Endothelial cell of umbilical vein (primary cell): ENCODE measurements around the gene FAM222A. TPM values are rescaled to one million over a fixed set of nuclear protein-coding genes. Genes with fewer than 3 reads are reported as not detected.

Experiments
- BruUV-seq: library from RNA; stranded (reverse); fragments of 400-500 nt; replicated peaks from 2 replicates; lab custom pipeline; 2021; lab: Mats Ljungman, UMichigan
- CTCF ChIA-PET: fragments of 300-600, 350-600 bp; sonication (Branson Sonifier 250); formaldehyde crosslinking; loops from one replicate; lab custom pipeline; 2021; ENCODE audit warnings: antibody characterized with exemption, inconsistent platforms; lab: Charles Lee
- POLR2A ChIA-PET: fragments of 300-600, 350-600 bp; sonication (Branson Sonifier 250); formaldehyde crosslinking; loops from one replicate; lab custom pipeline; 2021; ENCODE audit warnings: antibody characterized with exemption, inconsistent platforms; lab: Charles Lee
- DNase-seq: peaks from one replicate; pipeline ENCODE4 v3.0.0-alpha.2; 2011; ENCODE audit warnings: low read depth, low spot score
- FAIRE-seq: peaks from 2 replicates; lab custom pipeline; 2011; peaks lifted over from hg19 to GRCh38; lab: Jason Lieb, UNC
- H2AFZ ChIP-seq: 2 replicates; pipeline ENCODE4 v1.6.0; 2012; ENCODE audit warnings: low read depth, low read length, control low read depth, inconsistent platforms
- H3K27ac ChIP-seq: 2 replicates; pipeline ENCODE4 v1.5.1; 2011; ENCODE audit warnings: low read depth, mild to moderate bottlenecking, control low read depth, low read length, moderate library complexity; ENCODE audit not compliant: insufficient read depth
- H3K27me3 ChIP-seq, 2 experiments: 2 replicates each; pipeline versions ENCODE4 v1.6.0 to v1.6.1; 2011; ENCODE audit warnings: low read length in 2 of 2, mixed read lengths in 1 of 2; ENCODE audit not compliant: control insufficient read depth in 2 of 2, insufficient read depth in 2 of 2
- H3K36me3 ChIP-seq, 2 experiments: 2 replicates in 1 of 2; 3 replicates in 1 of 2; pipeline ENCODE4 v1.5.1; 2011; ENCODE audit warnings: low read length in 2 of 2, mild to moderate bottlenecking in 1 of 2, moderate library complexity in 1 of 2; ENCODE audit not compliant: control insufficient read depth in 2 of 2, insufficient read depth in 2 of 2; ENCODE audit errors: extremely low read depth in 1 of 2
- H3K4me1 ChIP-seq: 3 replicates; pipeline ENCODE4 v1.5.1; 2011; ENCODE audit warnings: mild to moderate bottlenecking, low read length; ENCODE audit not compliant: control insufficient read depth, insufficient read depth; ENCODE audit errors: extremely low read depth
- H3K4me2 ChIP-seq: 2 replicates; pipeline ENCODE4 v1.6.1; 2011; ENCODE audit warnings: low read length, control low read depth, mixed read lengths; ENCODE audit not compliant: insufficient read depth
- H3K4me3 ChIP-seq, 3 experiments: fragments of 200-600 bp in 1 of 3; sonication (generic), shearing (Covaris generic) in 1 of 3; replicated peaks in 1 of 3; 2 replicates each; pipeline ENCODE4 v1.5.1; 2011 to 2016; ENCODE audit warnings: control low read depth in 3 of 3, low read length in 3 of 3, mild to moderate bottlenecking in 2 of 3, inconsistent platforms in 1 of 3, low read depth in 1 of 3, moderate library complexity in 1 of 3; ENCODE audit not compliant: insufficient read depth in 1 of 3
- H3K79me2 ChIP-seq: 2 replicates; pipeline ENCODE4 v1.6.0; 2012; ENCODE audit warnings: low read length, inconsistent platforms; ENCODE audit not compliant: control insufficient read depth, insufficient read depth
- H3K9ac ChIP-seq: replicated peaks from 2 replicates; pipeline ENCODE3; 2011; ENCODE audit warnings: low read length, control low read depth; ENCODE audit not compliant: insufficient read depth; ENCODE audit errors: extremely low read depth
- H3K9me1 ChIP-seq: replicated peaks from 3 replicates; pipeline ENCODE4 v1.6.0; 2011; ENCODE audit warnings: mild to moderate bottlenecking, low read length; ENCODE audit not compliant: control insufficient read depth, insufficient read depth; ENCODE audit errors: extremely low read depth
- H3K9me3 ChIP-seq: replicated peaks from 2 replicates; pipeline ENCODE4 v1.5.1; 2012; ENCODE audit warnings: low read length, inconsistent platforms; ENCODE audit not compliant: control insufficient read depth, insufficient read depth
- H4K20me1 ChIP-seq: replicated peaks from 2 replicates; pipeline ENCODE3; 2011; ENCODE audit warnings: mild to moderate bottlenecking, low read length; ENCODE audit not compliant: control insufficient read depth, insufficient read depth; ENCODE audit errors: extremely low read depth
- CTCF ChIP-seq, 2 donors: IDR thresholded peaks; 1 replicate in 1 of 2; 2 replicates in 1 of 2; pipeline ENCODE4 v1.5.1; 2011; ENCODE audit warnings: low read length in 2 of 2, mild to moderate bottlenecking in 2 of 2, moderate library complexity in 2 of 2, control low read depth in 1 of 2, inconsistent platforms in 1 of 2, low read depth in 1 of 2; ENCODE audit not compliant: insufficient read depth in 1 of 2; ENCODE audit errors: extremely low read depth in 1 of 2
- EZH2 ChIP-seq: IDR thresholded peaks from 2 replicates; pipeline ENCODE4 v1.6.1; 2012; ENCODE audit warnings: borderline replicate concordance, low read depth, mild to moderate bottlenecking, moderate library complexity, low read length, inconsistent platforms; ENCODE audit not compliant: severe bottlenecking
- FOS ChIP-seq: IDR thresholded peaks from 2 replicates; pipeline ENCODE4 v1.6.1; 2011; ENCODE audit warnings: mild to moderate bottlenecking, low read length, moderate library complexity, borderline replicate concordance; ENCODE audit not compliant: insufficient read depth
- GATA2 ChIP-seq: IDR thresholded peaks from 2 replicates; pipeline ENCODE4 v1.7.0; 2011; ENCODE audit warnings: low read depth, mild to moderate bottlenecking, moderate library complexity, mixed read lengths, low read length; ENCODE audit not compliant: insufficient read length, insufficient read depth
- JUN ChIP-seq: IDR thresholded peaks from 2 replicates; pipeline ENCODE4 v1.6.1; 2011; ENCODE audit warnings: borderline replicate concordance, low read depth; ENCODE audit not compliant: insufficient read length, insufficient read depth
- MAX ChIP-seq: IDR thresholded peaks from 2 replicates; pipeline ENCODE4 v1.6.1; 2011; ENCODE audit not compliant: insufficient read depth, insufficient read length
- POLR2A ChIP-seq: IDR thresholded peaks from 2 replicates; pipeline ENCODE4 v1.6.1; 2012; ENCODE audit warnings: low read depth, mild to moderate bottlenecking, control low read depth, low read length
- POLR2AphosphoS5 ChIP-seq: IDR thresholded peaks from 2 replicates; pipeline ENCODE4 v1.6.1; 2012; ENCODE audit warnings: low read depth, mild to moderate bottlenecking, control low read depth, low read length, moderate library complexity; ENCODE audit not compliant: insufficient read depth
- dilution Hi-C: fragments of 300-500 bp; cut with MboI; formaldehyde crosslinking; loops from one replicate; pipeline ENCODE4 v1.15.0; 2019; ENCODE audit warnings: low sequenced_read_pairs; ENCODE audit not compliant: extremely low pct_ligation_motif_present
- intact Hi-C: fragments of 100-400 bp; cut with micrococcal nuclease; formaldehyde crosslinking; loops from one replicate; pipeline ENCODE4 v1.10.0; 2022
- polyA plus RNA-seq, 4 experiments: library from polyadenylated mRNA; depleted of rRNA in 3 of 4; stranded (reverse) in 3 of 4; unstranded in 1 of 4; fragments of >200 nt; gene quantifications; 2 replicates each; pipeline versions ENCODE4 v1.2.1 to v1.2.3, GENCODE V29; 2011 to 2012; ENCODE audit warnings: missing spikeins in 1 of 4
- total RNA-seq: library from RNA; stranded (reverse); gene quantifications from 2 replicates; pipeline ENCODE4 v1.2.3, GENCODE V29; 2021

The FAM222A gene
- total and polyA plus RNA-seq, 2 donors (not counting 3 experiments of a cell fraction or from before 2014, with no cell fraction given), result 0.62 to 1.7 TPM

- Histone ChIP-seq H2AFZ (no peak overlapping the region), H3K4me1 (no peaks in the 10 kb centered on the region), H3K4me2 (no peak overlapping the region), H3K27ac (no peak overlapping the region), H3K9me1 (no peaks in the 10 kb centered on the region), H3K9me3 (no peaks in the 10 kb centered on the region), H3K4me3 (no peak overlapping the region), H3K27me3 (peaks cover 14 to 16% of the 10 kb centered on the region in 2 experiments), H3K79me2 (no peaks in the 10 kb centered on the region), H4K20me1 (no peaks in the 10 kb centered on the region), H3K36me3 (no peaks in the 10 kb centered on the region), H3K9ac (no peak overlapping the region)
- dilution Hi-C loops (no loop called here), intact Hi-C loops (no loop called here)
- DNase-seq (no peak), FAIRE-seq (no peak)
- TF ChIP-seq JUN (no peak), POLR2AphosphoS5 (no peak), GATA2 (no peak), FOS (no peak)
- POLR2A ChIA-PET, result interaction anchor here (0.6 kb wide), 3 partner anchors 12 to 441 kb away, joined by 3 to 5 read pairs (median 5); no protein-coding TSS in a partner anchor
- CTCF ChIA-PET, result interaction anchor here (0.7 to 2.8 kb wide), 4 partner anchors 8 to 123 kb away, joined by 3 to 7 read pairs (median 7); no protein-coding TSS in a partner anchor
- no TSS peak for BruUV-seq
Observed at GRCh38 chr12:109722022-109722720, 8.5 kb downstream of the FAM222A start.

GRCh38 chr12:109722721-109723094 lies 9.1 kb downstream of the FAM222A start:
- DNase-seq (no peak), FAIRE-seq (no peak)
- no peaks in the 10 kb centered on the region for H3K36me3 ChIP-seq
- H3K9me1 ChIP-seq, result no peaks in the 10 kb centered on the region
- no peaks in the 10 kb centered on the region for H4K20me1 ChIP-seq
- no peak overlapping the region for H3K27ac ChIP-seq
- ChIA-PET POLR2A (interaction anchor here (0.6 kb wide), 3 partner anchors 12 to 442 kb away, joined by 3 to 5 read pairs (median 5); no protein-coding TSS in a partner anchor), CTCF (interaction anchor here (0.7 to 2.8 kb wide), 5 partner anchors 8 to 125 kb away, joined by 3 to 7 read pairs (median 7); no protein-coding TSS in a partner anchor)
- H3K79me2 ChIP-seq, result no peaks in the 10 kb centered on the region
- H3K4me3 ChIP-seq, result no peak overlapping the region
- dilution Hi-C loops (no loop called here), intact Hi-C loops (no loop called here)
- no peak overlapping the region for H3K4me2 ChIP-seq
- no peaks in the 10 kb centered on the region for H3K4me1 ChIP-seq
- H2AFZ ChIP-seq, result no peak overlapping the region
- BruUV-seq, result no TSS peak
- no peaks in the 10 kb centered on the region for H3K9me3 ChIP-seq
- TF ChIP-seq FOS, result no peak
- no peak for TF ChIP-seq POLR2A
- no peak for TF ChIP-seq GATA2
- no peak for TF ChIP-seq MAX
- TF ChIP-seq JUN, result no peak
- no peak for TF ChIP-seq CTCF (IDR thresholded peaks at IDR 0.05; ENCODE audit: extremely low read depth in 1 of 2, insufficient read depth in 1 of 2, low read depth in 1 of 2, low read length in 2 of 2)
- TF ChIP-seq EZH2, result no peak
- no peak overlapping the region for H3K9ac ChIP-seq
- peaks cover 13 to 14% of the 10 kb centered on the region in 2 experiments for H3K27me3 ChIP-seq
